PC-9 (cell line): ENCODE data around the gene ZMIZ1. TPM values are rescaled to one million over a fixed set of nuclear protein-coding genes. Genes with fewer than 3 reads are reported as not detected.

Source experiments
- BruUV-seq: library from RNA; stranded (reverse); fragments of 400-500 nt; replicated peaks from 2 replicates; lab custom pipeline; 2021; lab: Mats Ljungman, UMichigan
- CTCF ChIA-PET: fragments of 300-600 bp; sonication (Branson Sonifier 250); formaldehyde crosslinking; loops from one replicate; lab custom pipeline; 2022; ENCODE audit warnings: antibody characterized with exemption; lab: Charles Lee
- POLR2A ChIA-PET: fragments of 300-600 bp; sonication (Branson Sonifier 250); formaldehyde crosslinking; loops from one replicate; lab custom pipeline; 2022; ENCODE audit warnings: antibody characterized with exemption; ENCODE audit not compliant: unreplicated experiment; lab: Charles Lee
- DNase-seq, 2 experiments: peaks; one replicate each; pipeline versions ENCODE4 v3.0.0 to v3.0.0-alpha.2; 2015 to 2022; ENCODE audit warnings: mixed read lengths in 1 of 2
- H2AFZ ChIP-seq: fragments of 200-600 bp; sonication (generic); 2 replicates; pipeline ENCODE4 v1.8.1; 2017; ENCODE audit warnings: antibody characterized with exemption
- H3F3A ChIP-seq: fragments of 200-600 bp; sonication (generic); 2 replicates; pipeline ENCODE4 v1.8.1; 2017; ENCODE audit warnings: antibody characterized with exemption, mild to moderate bottlenecking, low read depth; ENCODE audit not compliant: insufficient read depth
- H3K27ac ChIP-seq: fragments of 200-600 bp; sonication (generic); 2 replicates; pipeline ENCODE4 v1.6.1; 2016; ENCODE audit warnings: mixed run types
- H3K27me3 ChIP-seq: fragments of 200-600 bp; sonication (generic); 2 replicates; pipeline ENCODE4 v1.6.1; 2016; ENCODE audit warnings: low read depth, mixed run types; ENCODE audit not compliant: insufficient read depth
- H3K36me3 ChIP-seq: fragments of 200-600 bp; sonication (generic); 2 replicates; pipeline ENCODE4 v1.6.1; 2016; ENCODE audit warnings: low read depth, mixed run types
- H3K4me1 ChIP-seq: fragments of 200-600 bp; sonication (generic); replicated peaks from 2 replicates; pipeline ENCODE4 v1.6.1; 2016; ENCODE audit warnings: mixed run types; ENCODE audit not compliant: insufficient read depth
- H3K4me2 ChIP-seq: fragments of 200-600 bp; sonication (generic); 2 replicates; pipeline ENCODE4 v1.6.1; 2017; ENCODE audit warnings: mixed run types
- H3K4me3 ChIP-seq: fragments of 200-600 bp; sonication (generic); 2 replicates; pipeline ENCODE4 v1.6.1; 2016; ENCODE audit warnings: mixed run types
- H3K79me2 ChIP-seq: fragments of 200-600 bp; sonication (generic); 2 replicates; pipeline ENCODE4 v1.6.1; 2017; ENCODE audit warnings: low read depth, mixed run types
- H3K9me2 ChIP-seq: fragments of 200-600 bp; sonication (generic); 2 replicates; pipeline ENCODE4 v1.8.1; 2017; ENCODE audit warnings: mild to moderate bottlenecking; ENCODE audit not compliant: insufficient read depth
- H3K9me3 ChIP-seq: fragments of 200-600 bp; sonication (generic); 2 replicates; pipeline ENCODE4 v1.8.1; 2016; ENCODE audit warnings: low read depth; ENCODE audit not compliant: insufficient read depth
- H4K20me1 ChIP-seq: fragments of 200-600 bp; sonication (generic); 2 replicates; pipeline ENCODE4 v1.8.1; 2017; ENCODE audit not compliant: insufficient read depth
- CTCF ChIP-seq: fragments of 200-600 bp; sonication (generic); conservative IDR thresholded peaks from 2 replicates; pipeline ENCODE4 v1.6.1; 2017; ENCODE audit warnings: mixed run types, antibody characterized with exemption, mild to moderate bottlenecking, moderate library complexity
- EZH2 ChIP-seq: fragments of 200-600 bp; sonication (generic); IDR thresholded peaks from 2 replicates; pipeline ENCODE4 v1.8.0; 2017; ENCODE audit warnings: antibody characterized with exemption, low read depth
- intact Hi-C: fragments of 100-400 bp; cut with micrococcal nuclease; formaldehyde crosslinking; loops from one replicate; pipeline ENCODE4 v1.10.0; 2022; ENCODE audit not compliant: unreplicated experiment
- total RNA-seq: library from RNA; stranded (reverse); gene quantifications from 2 replicates; pipeline ENCODE4 v1.2.3, GENCODE V29; 2021

ZMIZ1 gene
- total RNA-seq, 1 experiment from 2014 or later: 47.6 TPM

- no peak for DNase-seq
- peaks cover 60% of the 10 kb centered on the region for H3F3A ChIP-seq
- no peak overlapping the region for H3K4me3 ChIP-seq
- CTCF ChIA-PET: no interaction called here
- no peak overlapping the region for H3K4me2 ChIP-seq
- H3K9me3 ChIP-seq: no peaks in the 10 kb centered on the region
- H2AFZ ChIP-seq: no peak overlapping the region
- no peaks in the 10 kb centered on the region for H3K9me2 ChIP-seq
- intact Hi-C loops: no loop called here
- peaks cover 16% of the 10 kb centered on the region for H3K4me1 ChIP-seq
- H4K20me1 ChIP-seq: peaks cover 70% of the 10 kb centered on the region
- no TSS peak for BruUV-seq
- H3K27ac ChIP-seq: no peak overlapping the region
- H3K79me2 ChIP-seq: peaks cover 55% of the 10 kb centered on the region
- POLR2A ChIA-PET: no interaction called here
- H3K36me3 ChIP-seq: peaks cover 69% of the 10 kb centered on the region
- TF ChIP-seq EZH2 (no peak), CTCF (no peak)
- no peaks in the 10 kb centered on the region for H3K27me3 ChIP-seq
Observed at GRCh38 chr10:79352035-79352877, 283.5 kb downstream of the ZMIZ1 start.

- ChIA-PET POLR2A (interaction anchor here (0.6 to 0.8 kb wide), 2 partner anchors 89 to 1464 kb away, joined by 4 to 7 read pairs; no protein-coding TSS in a partner anchor), CTCF (no interaction called here)
- Histone ChIP-seq H3K4me2 (no peak overlapping the region), H3K4me3 (no peak overlapping the region), H2AFZ (no peak overlapping the region), H3K36me3 (peaks cover 69% of the 10 kb centered on the region), H3K9me3 (no peaks in the 10 kb centered on the region), H4K20me1 (peaks cover 70% of the 10 kb centered on the region), H3K79me2 (peaks cover 49% of the 10 kb centered on the region), H3K27ac (no peak overlapping the region), H3K9me2 (no peaks in the 10 kb centered on the region), H3F3A (peaks cover 62% of the 10 kb centered on the region), H3K27me3 (no peaks in the 10 kb centered on the region), H3K4me1 (peaks cover 16% of the 10 kb centered on the region)
- intact Hi-C loops: no loop called here
- TF ChIP-seq CTCF (no peak), EZH2 (no peak)
- BruUV-seq: no TSS peak
- DNase-seq: no peak
Observed at GRCh38 chr10:79353000-79353406, 284.2 kb downstream of the ZMIZ1 start.

- DNase-seq: no peak
- intact Hi-C loops: no loop called here
- ChIA-PET POLR2A (interaction anchor here (0.6 to 0.8 kb wide), 2 partner anchors 90 to 1465 kb away, joined by 4 to 7 read pairs; no protein-coding TSS in a partner anchor), CTCF (no interaction called here)
- no peaks in the 10 kb centered on the region for H3K9me3 ChIP-seq
- no peaks in the 10 kb centered on the region for H3K9me2 ChIP-seq
- no peak overlapping the region for H3K27ac ChIP-seq
- no peak overlapping the region for H3K4me3 ChIP-seq
- peaks cover 63% of the 10 kb centered on the region for H4K20me1 ChIP-seq
- BruUV-seq: no TSS peak
- H3K79me2 ChIP-seq: peaks cover 41% of the 10 kb centered on the region
- TF ChIP-seq CTCF: no peak
- no peak for TF ChIP-seq EZH2
- H3K27me3 ChIP-seq: no peaks in the 10 kb centered on the region
- H3K4me2 ChIP-seq: no peak overlapping the region
- H3K36me3 ChIP-seq: peaks cover 66% of the 10 kb centered on the region
- H2AFZ ChIP-seq: no peak overlapping the region
- peaks cover 14% of the 10 kb centered on the region for H3K4me1 ChIP-seq
- H3F3A ChIP-seq: peaks cover 62% of the 10 kb centered on the region
Observed at GRCh38 chr10:79353726-79354125, 285.0 kb downstream of the ZMIZ1 start.
